GM12801 (cell line): ENCODE data around the gene PLCB1.

ENCODE experiments used
- TF ChIP-seq, protein P1 (sequence below): IDR thresholded peaks from one replicate; pipeline ENCODE4 v1.5.1; 2011; ENCODE audit warnings: control low read depth; ENCODE audit not compliant: insufficient read length; ENCODE audit errors: extremely low read depth

The PLCB1 gene

DNA sequence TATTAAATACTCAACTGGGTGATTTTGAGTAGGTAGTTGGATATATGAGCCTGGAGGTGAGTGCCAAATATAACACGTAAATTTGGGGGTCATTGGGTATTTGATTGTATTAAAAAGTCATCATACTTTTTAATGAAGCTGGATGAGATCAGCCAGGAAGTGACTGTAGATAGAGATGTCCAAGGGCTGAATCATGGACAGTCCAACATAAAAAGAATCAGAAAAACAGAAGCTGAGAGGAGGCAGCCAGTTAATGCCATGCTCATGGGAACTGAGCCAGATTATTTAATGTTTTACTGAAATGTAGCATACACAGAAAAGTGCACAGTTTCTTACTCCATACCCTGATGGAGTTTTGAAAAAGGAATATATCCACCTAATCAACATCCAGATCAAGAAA, 501.3 kb downstream of the PLCB1 start:
- TF ChIP-seq, protein P1, sequence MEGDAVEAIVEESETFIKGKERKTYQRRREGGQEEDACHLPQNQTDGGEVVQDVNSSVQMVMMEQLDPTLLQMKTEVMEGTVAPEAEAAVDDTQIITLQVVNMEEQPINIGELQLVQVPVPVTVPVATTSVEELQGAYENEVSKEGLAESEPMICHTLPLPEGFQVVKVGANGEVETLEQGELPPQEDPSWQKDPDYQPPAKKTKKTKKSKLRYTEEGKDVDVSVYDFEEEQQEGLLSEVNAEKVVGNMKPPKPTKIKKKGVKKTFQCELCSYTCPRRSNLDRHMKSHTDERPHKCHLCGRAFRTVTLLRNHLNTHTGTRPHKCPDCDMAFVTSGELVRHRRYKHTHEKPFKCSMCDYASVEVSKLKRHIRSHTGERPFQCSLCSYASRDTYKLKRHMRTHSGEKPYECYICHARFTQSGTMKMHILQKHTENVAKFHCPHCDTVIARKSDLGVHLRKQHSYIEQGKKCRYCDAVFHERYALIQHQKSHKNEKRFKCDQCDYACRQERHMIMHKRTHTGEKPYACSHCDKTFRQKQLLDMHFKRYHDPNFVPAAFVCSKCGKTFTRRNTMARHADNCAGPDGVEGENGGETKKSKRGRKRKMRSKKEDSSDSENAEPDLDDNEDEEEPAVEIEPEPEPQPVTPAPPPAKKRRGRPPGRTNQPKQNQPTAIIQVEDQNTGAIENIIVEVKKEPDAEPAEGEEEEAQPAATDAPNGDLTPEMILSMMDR, result no peak

DNA sequence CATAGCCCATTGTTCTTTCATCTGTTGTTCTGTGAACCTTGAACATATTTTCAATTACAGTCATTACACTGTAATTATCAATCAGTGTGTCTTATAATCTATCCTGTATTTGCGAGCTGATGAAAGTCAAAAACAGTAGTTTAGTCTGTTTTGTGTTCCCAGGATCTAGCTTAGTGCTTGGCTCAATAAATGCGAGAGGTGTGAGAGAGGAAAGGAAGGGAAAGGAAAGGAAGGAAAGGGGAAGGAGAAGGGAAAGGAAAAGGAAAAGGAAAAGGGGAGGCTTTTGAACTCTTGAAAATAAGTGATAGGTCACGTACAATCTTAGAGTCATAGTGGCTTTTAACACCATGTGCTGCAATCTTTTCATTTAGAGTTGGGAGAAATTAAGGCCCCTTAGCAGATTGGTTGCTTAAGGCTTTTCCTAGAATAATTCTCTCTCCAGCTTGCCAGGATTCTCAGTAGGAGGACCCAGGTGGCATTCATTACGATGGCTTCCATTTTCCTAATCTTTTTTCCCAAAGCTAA, 503.0 kb downstream of the PLCB1 start:
- TF ChIP-seq, protein P1, result no peak

DNA sequence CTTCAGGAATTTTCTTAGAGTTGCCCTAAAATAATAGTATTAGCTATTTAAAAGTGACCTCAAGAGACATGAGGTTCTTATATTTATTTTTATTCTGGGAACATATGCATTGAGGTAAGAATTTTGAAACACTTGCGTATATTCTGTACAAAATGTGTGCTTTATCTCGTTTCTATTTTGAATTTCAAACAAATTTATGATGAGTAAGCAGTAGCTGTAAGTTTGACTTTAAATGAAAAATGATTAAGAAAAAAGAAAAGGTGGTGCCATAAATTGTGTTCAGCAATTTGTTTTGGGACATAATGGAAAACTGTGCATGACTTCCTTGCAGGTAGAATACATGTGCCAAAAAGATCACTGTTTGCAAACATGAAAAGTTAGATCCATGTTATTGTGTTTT, 503.8 kb downstream of the PLCB1 start:
- TF ChIP-seq, protein P1, result no peak

DNA sequence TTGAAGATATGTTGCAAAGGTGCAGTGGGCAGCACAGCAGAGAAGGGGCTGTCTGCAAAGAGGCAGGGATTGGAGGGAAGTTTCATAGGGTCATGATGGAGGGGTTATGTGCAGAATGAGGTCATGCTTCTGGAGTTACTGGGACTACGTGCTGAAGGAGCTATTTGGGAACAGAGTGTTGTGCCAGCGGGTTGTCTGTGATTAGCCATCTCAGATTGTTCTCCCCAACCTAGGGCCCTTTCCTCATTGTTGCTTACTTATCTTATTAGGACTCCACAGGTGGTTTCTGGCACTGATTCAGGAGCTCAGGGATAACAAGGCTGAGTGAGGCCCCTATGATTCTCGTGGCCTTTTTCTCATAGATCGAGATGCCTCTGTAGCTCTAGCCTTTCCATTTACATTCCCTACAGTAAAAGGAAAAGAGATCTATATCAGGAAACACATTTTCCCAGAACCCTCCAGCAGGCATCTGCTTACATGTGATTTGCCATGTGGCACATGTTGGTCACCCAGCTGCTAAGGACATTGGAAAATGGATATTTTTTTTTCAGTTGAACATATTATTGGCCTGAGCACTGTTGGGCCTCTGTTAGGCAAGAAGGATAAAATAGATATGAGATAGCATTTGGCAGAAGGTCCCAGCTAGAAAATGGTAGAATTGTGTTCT, 507.2 kb downstream of the PLCB1 start:
- TF ChIP-seq, protein P1, result no peak

DNA sequence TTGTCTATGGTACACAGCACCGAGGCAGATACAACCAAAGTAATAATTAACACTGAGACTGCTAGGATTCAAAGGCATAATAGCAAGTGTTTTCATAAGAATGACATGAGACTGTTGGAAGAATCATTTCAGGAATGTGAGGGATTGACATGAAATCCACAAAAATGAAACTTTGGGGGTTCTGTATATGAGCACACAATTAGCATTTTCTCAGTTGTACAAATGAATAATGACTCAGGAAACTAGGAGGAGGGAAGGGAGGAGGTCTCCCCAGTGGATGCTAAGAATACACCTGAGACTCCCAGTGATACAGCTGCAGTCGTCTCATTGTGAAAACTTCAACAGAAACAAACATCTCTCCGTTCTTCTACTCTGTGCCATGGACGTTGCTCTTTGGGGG, 508.4 kb downstream of the PLCB1 start:
- TF ChIP-seq, protein P1, result no peak

DNA sequence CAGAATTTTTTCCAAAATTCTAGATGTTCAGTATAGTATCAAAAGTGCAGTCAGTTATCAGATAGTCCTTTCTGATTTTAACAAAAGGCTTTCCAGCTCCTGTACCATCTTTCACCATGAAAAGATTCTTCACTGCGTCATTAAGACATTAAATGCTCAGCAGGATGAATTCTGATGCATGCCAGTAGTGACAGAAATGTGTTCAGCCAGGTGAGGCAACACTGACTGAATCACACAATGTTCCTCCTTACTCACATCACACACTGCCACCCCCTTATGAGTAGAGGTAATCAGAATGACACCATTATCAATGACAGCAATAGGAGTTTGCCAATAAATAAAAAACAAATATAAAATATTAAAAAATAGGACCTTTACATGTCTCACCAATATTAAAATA, 510.2 kb downstream of the PLCB1 start:
- TF ChIP-seq, protein P1, result no peak

DNA sequence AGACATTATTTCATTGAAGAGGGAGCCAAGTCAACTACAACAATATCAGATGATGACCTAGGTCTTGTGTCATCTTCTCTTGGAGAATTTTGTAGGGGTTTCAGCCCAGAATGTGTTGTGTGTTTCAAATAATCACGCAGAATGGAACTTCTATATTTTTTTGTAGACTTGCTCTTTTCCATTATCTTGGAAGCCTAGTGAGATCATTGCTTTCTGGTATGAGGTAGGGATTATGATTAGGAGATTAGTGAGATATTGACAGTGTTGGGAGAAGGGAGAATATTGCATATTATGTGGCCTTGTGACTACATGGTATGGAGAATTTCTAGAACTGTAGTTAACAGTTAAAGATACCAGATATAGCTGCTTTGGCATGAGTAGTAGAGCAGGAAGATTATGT, 513.3 kb downstream of the PLCB1 start:
- TF ChIP-seq, protein P1, result no peak
